H1 (cell line): ENCODE results near the gene F10. TPM values are rescaled to one million over a fixed set of nuclear protein-coding genes. Genes with fewer than 3 reads are reported as not detected.

Experiments
- CTCF ChIA-PET: fragments of 300-600 bp; sonication (Branson Sonifier 250); formaldehyde crosslinking; loops from one replicate; lab custom pipeline; 2021; ENCODE audit not compliant: partially characterized antibody; lab: Charles Lee
- POLR2A ChIA-PET: fragments of 300-600 bp; sonication (Branson Sonifier 250); formaldehyde crosslinking; loops from one replicate; lab custom pipeline; 2021; ENCODE audit warnings: inconsistent platforms; ENCODE audit not compliant: partially characterized antibody; lab: Charles Lee
- DNase-seq, 2 experiments: peaks; one replicate each; pipeline versions ENCODE4 v3.0.0 to v3.0.0-alpha.2; 2010 to 2022; ENCODE audit warnings: low spot score in 2 of 2, low read depth in 1 of 2, mixed read lengths in 1 of 2
- FAIRE-seq: peaks from 2 replicates; lab custom pipeline; 2011; peaks lifted over from hg19 to GRCh38; lab: Jason Lieb, UNC
- H2AFZ ChIP-seq: 2 replicates; pipeline ENCODE4 v1.8.1; 2012; ENCODE audit warnings: low read length, inconsistent platforms
- H2AK5ac ChIP-seq: 2 replicates; pipeline ENCODE4 v1.6.1; 2013; ENCODE audit warnings: low read depth, low read length
- H2BK120ac ChIP-seq: replicated peaks from 2 replicates; pipeline ENCODE3; 2013; ENCODE audit warnings: low read depth, low read length, inconsistent platforms
- H2BK12ac ChIP-seq: 2 replicates; pipeline ENCODE4 v1.6.1; 2013; ENCODE audit warnings: low read depth, low read length
- H2BK15ac ChIP-seq: 2 replicates; pipeline ENCODE4 v1.6.1; 2013; ENCODE audit warnings: low read length
- H2BK20ac ChIP-seq: 2 replicates; pipeline ENCODE4 v1.6.1; 2013; ENCODE audit warnings: low read length
- H2BK5ac ChIP-seq: 2 replicates; pipeline ENCODE4 v1.6.1; 2013; ENCODE audit warnings: low read depth, low read length
- H3K14ac ChIP-seq: 2 replicates; pipeline ENCODE4 v1.6.1; 2013; ENCODE audit warnings: inconsistent platforms; ENCODE audit not compliant: insufficient read length
- H3K18ac ChIP-seq: 2 replicates; pipeline ENCODE4 v1.6.1; 2013; ENCODE audit warnings: low read length; ENCODE audit errors: extremely low read depth
- H3K23ac ChIP-seq: 2 replicates; pipeline ENCODE4 v1.6.1; 2013; ENCODE audit warnings: inconsistent platforms; ENCODE audit not compliant: insufficient read length
- H3K23me2 ChIP-seq: 2 replicates; pipeline ENCODE4 v1.6.1; 2013; ENCODE audit warnings: low read depth, low read length
- H3K27ac ChIP-seq: 2 replicates; pipeline ENCODE4 v1.6.1; 2011; ENCODE audit warnings: low read depth, low read length, inconsistent platforms
- H3K27me3 ChIP-seq, 4 experiments: replicated peaks in 1 of 4; 1 replicate in 1 of 4; 2 replicates in 3 of 4; pipeline versions ENCODE4 v1.6.1 to v1.8.1; 2011 to 2013; ENCODE audit warnings: low read length in 3 of 4, mild to moderate bottlenecking in 3 of 4, inconsistent platforms in 2 of 4, mixed read lengths in 2 of 4, moderate library complexity in 1 of 4; ENCODE audit not compliant: control insufficient read depth in 3 of 4, insufficient read depth in 3 of 4; ENCODE audit errors: extremely low read depth in 1 of 4
- H3K36me3 ChIP-seq, 4 experiments: 2 replicates each; pipeline versions ENCODE4 v1.6.1 to v1.8.1; 2011 to 2013; ENCODE audit warnings: mild to moderate bottlenecking in 4 of 4, low read length in 3 of 4, moderate library complexity in 2 of 4, control low read depth in 1 of 4, inconsistent platforms in 1 of 4; ENCODE audit not compliant: insufficient read depth in 4 of 4, control insufficient read depth in 2 of 4
- H3K4ac ChIP-seq: replicated peaks from 2 replicates; pipeline ENCODE3; 2013; ENCODE audit warnings: low read length, low read depth, mixed read lengths, inconsistent platforms; ENCODE audit not compliant: insufficient read length
- H3K4me1 ChIP-seq, 4 experiments: replicated peaks in 1 of 4; 1 replicate in 1 of 4; 2 replicates in 3 of 4; pipeline versions ENCODE4 v1.6.1 to v1.8.1; 2011 to 2013; ENCODE audit warnings: low read length in 3 of 4, inconsistent platforms in 2 of 4, mixed read lengths in 1 of 4; ENCODE audit not compliant: insufficient read depth in 4 of 4, control insufficient read depth in 3 of 4
- H3K4me2 ChIP-seq, 2 experiments: 2 replicates each; pipeline versions ENCODE4 v1.6.1 to v1.8.1; 2011 to 2013; ENCODE audit warnings: low read depth in 2 of 2, low read length in 2 of 2, control low read depth in 1 of 2, inconsistent platforms in 1 of 2, mild to moderate bottlenecking in 1 of 2; ENCODE audit not compliant: insufficient read depth in 1 of 2
- H3K4me3 ChIP-seq, 4 experiments: fragments of 200-600, 300-600 bp in 1 of 4; sonication (generic), shearing (Covaris generic), sonication (Bioruptor Twin) in 1 of 4; 2 replicates each; pipeline versions ENCODE4 v1.5.1 to v1.8.1; 2011 to 2016; ENCODE audit warnings: low read length in 4 of 4, low read depth in 3 of 4, control low read depth in 2 of 4, inconsistent platforms in 2 of 4, mild to moderate bottlenecking in 2 of 4, mixed read lengths in 1 of 4, moderate library complexity in 1 of 4; ENCODE audit not compliant: insufficient read depth in 2 of 4; ENCODE audit errors: extremely low read depth in 1 of 4
- H3K56ac ChIP-seq: replicated peaks from 2 replicates; pipeline ENCODE3; 2013; ENCODE audit warnings: low read depth, mild to moderate bottlenecking, mixed read lengths, low read length, inconsistent platforms; ENCODE audit not compliant: insufficient read length
- H3K79me1 ChIP-seq: 2 replicates; pipeline ENCODE4 v1.6.1; 2013; ENCODE audit warnings: low read depth, low read length, control low read depth
- H3K79me2 ChIP-seq, 2 experiments: 2 replicates each; pipeline versions ENCODE4 v1.6.1 to v1.8.1; 2012 to 2013; ENCODE audit warnings: low read length in 2 of 2, mild to moderate bottlenecking in 2 of 2, inconsistent platforms in 1 of 2; ENCODE audit not compliant: insufficient read depth in 2 of 2, control insufficient read depth in 1 of 2
- H3K9ac ChIP-seq, 4 experiments: replicated peaks in 1 of 4; 1 replicate in 1 of 4; 2 replicates in 3 of 4; pipeline versions ENCODE4 v1.6.1 to v1.8.1; 2011 to 2013; ENCODE audit warnings: low read depth in 3 of 4, low read length in 3 of 4, control low read depth in 2 of 4, mild to moderate bottlenecking in 2 of 4, moderate library complexity in 2 of 4, inconsistent platforms in 1 of 4; ENCODE audit errors: extremely low read depth in 1 of 4
- H3K9me3 ChIP-seq, 2 experiments: 2 replicates each; pipeline versions ENCODE4 v1.6.1 to v1.8.1; 2012 to 2013; ENCODE audit warnings: mild to moderate bottlenecking in 2 of 2, moderate library complexity in 2 of 2, control low read depth in 1 of 2, inconsistent platforms in 1 of 2, low read depth in 1 of 2, low read length in 1 of 2, mixed read lengths in 1 of 2; ENCODE audit not compliant: insufficient read depth in 2 of 2
- H4K20me1 ChIP-seq, 2 experiments: replicated peaks in 1 of 2; 2 replicates each; pipeline versions ENCODE3 to v1.8.1; 2011 to 2013; ENCODE audit warnings: inconsistent platforms in 2 of 2, low read length in 2 of 2, mild to moderate bottlenecking in 1 of 2; ENCODE audit not compliant: insufficient read depth in 2 of 2, control insufficient read depth in 1 of 2
- H4K5ac ChIP-seq: 2 replicates; pipeline ENCODE4 v1.6.1; 2013; ENCODE audit warnings: low read length, low read depth, mixed read lengths, inconsistent platforms; ENCODE audit not compliant: insufficient read length
- H4K8ac ChIP-seq: 2 replicates; pipeline ENCODE4 v1.8.0; 2013; ENCODE audit warnings: mild to moderate bottlenecking, moderate library complexity, low read length, inconsistent platforms; ENCODE audit not compliant: insufficient read depth; ENCODE audit errors: extremely low read depth
- H4K91ac ChIP-seq: replicated peaks from 2 replicates; pipeline ENCODE3; 2013; ENCODE audit warnings: low read length, mixed read lengths, inconsistent platforms; ENCODE audit not compliant: insufficient read length
- WGBS, 2 experiments: shearing (Covaris generic) in 1 of 2; methylation state at CpG; one replicate each; pipeline versions ENCODE4 v1.1.6 to v1.1.7; 2013 to 2015; ENCODE audit warnings: low lambda C conversion rate in 2 of 2, mixed read lengths in 2 of 2, inconsistent platforms in 1 of 2, low coverage in 1 of 2, missing lambda C conversion rate in 1 of 2; ENCODE audit not compliant: insufficient replicate concordance in 2 of 2, insufficient coverage in 1 of 2, insufficient read length in 1 of 2; ENCODE audit errors: extremely low coverage in 1 of 2, missing lambda C conversion rate in 1 of 2; 5-methylcytosine and 5-hydroxymethylcytosine counted together
- polyA plus RNA-seq, 7 experiments: library from polyadenylated mRNA; depleted of rRNA in 3 of 7; stranded (reverse) in 5 of 7; unstranded in 2 of 7; fragments of >200 nt in 5 of 7; fragments of 200-250 nt in 2 of 7; gene quantifications; 1 replicate in 5 of 7; 2 replicates in 1 of 7; 4 replicates in 1 of 7; pipeline versions ENCODE4 v1.2.1 to v1.2.3, GENCODE V29; 2011 to 2013; ENCODE audit warnings: missing spikeins in 2 of 7, mixed read lengths in 2 of 7
- total RNA-seq: library from RNA; stranded (reverse); fragmentation: NEBNext Ultra II Directional; extraction: Animal tissue kit (Norgen Biotek cat#: 25700); gene quantifications from 2 replicates; pipeline ENCODE4 v1.2.1, GENCODE V29; 2021

The F10 gene
- total and polyA plus RNA-seq, 2 of the 8 experiments (the other 6 are each of a cell fraction or from before 2014, with no cell fraction given): 2.0 to 4.2 TPM

- H4K91ac ChIP-seq: no peak overlapping the region
- no peak overlapping the region for H4K5ac ChIP-seq
- WGBS, 2 experiments: 92% methylated on average over 30 of the region's 30 CpGs; no CpG with 5 or more reads in 1 of the 2 experiments
- no peak overlapping the region for H3K56ac ChIP-seq
- H3K27ac ChIP-seq: no peak overlapping the region
- H2BK15ac ChIP-seq: no peak overlapping the region
- H3K79me1 ChIP-seq: no peaks in the 10 kb centered on the region
- H3K18ac ChIP-seq: no peak overlapping the region; the same call in 1 of the 2 replicates
- no peak for DNase-seq
- no peak overlapping the region for H3K4me2 ChIP-seq
- ChIA-PET POLR2A (interaction anchor here (2.0 kb wide), 1 partner anchor 13 kb away, joined by 5 read pairs; no protein-coding TSS in a partner anchor), CTCF (interaction anchor here (0.9 to 3.1 kb wide), 5 partner anchors 11 to 414 kb away, joined by 3 to 16 read pairs (median 5); no protein-coding TSS in a partner anchor)
- no peak overlapping the region for H3K9ac ChIP-seq
- H3K4ac ChIP-seq: no peak overlapping the region
- H3K79me2 ChIP-seq: no peaks in the 10 kb centered on the region
- no peak overlapping the region for H3K4me3 ChIP-seq
- no peak overlapping the region for H2BK120ac ChIP-seq
- no peak overlapping the region for H2AFZ ChIP-seq
- H2AK5ac ChIP-seq: no peak overlapping the region
- H3K4me1 ChIP-seq: peaks cover 0 to 6% (median 4%) of the 10 kb centered on the region in 4 experiments; a peak in 2 of 7 replicates
- H3K23me2 ChIP-seq: peaks cover 2% of the 10 kb centered on the region; the same call in 1 of the 2 replicates
- no peak overlapping the region; the same call in 1 of the 2 replicates for H4K8ac ChIP-seq
- no peaks in the 10 kb centered on the region for H3K9me3 ChIP-seq
- no peaks in the 10 kb centered on the region for H3K27me3 ChIP-seq
- H3K23ac ChIP-seq: no peak overlapping the region
- H2BK12ac ChIP-seq: no peak overlapping the region
- no peaks in the 10 kb centered on the region for H4K20me1 ChIP-seq
- H3K14ac ChIP-seq: no peak overlapping the region
- H2BK20ac ChIP-seq: no peak overlapping the region
- H3K36me3 ChIP-seq: peaks cover 3 to 8% (median 4%) of the 10 kb centered on the region in 4 experiments; a peak in 4 of 8 replicates
- no peak for FAIRE-seq
- no peak overlapping the region for H2BK5ac ChIP-seq
These were observed 31.3 kb upstream of the F10 start for GRCh38 chr13:113091211-113091771.
